ENCODE measurements around the gene NELL1. TPM values are rescaled to one million over a fixed set of nuclear protein-coding genes. Genes with fewer than 3 reads are reported as not detected.

The NELL1 gene
- polyA plus RNA-seq, 2 donors, result 0.04 to 0.08 TPM

- Histone ChIP-seq H3K27ac (ENCODE audit: low read depth in 2 of 2, low read length in 1 of 2) (no peak overlapping the region), H3K9me3 (ENCODE audit: control insufficient read depth in 2 of 2, insufficient read depth in 1 of 2, low read depth in 1 of 2, low read length in 1 of 2) (no peaks in the 10 kb centered on the region)
- WGBS, 2 donors, result 64 to 70% methylated on average over 4 of the region's 4 CpGs
These were observed 70.2 kb downstream of the NELL1 start for GRCh38 chr11:20739577-20739976.

GRCh38 chr11:20754933-20755332 is 85.5 kb downstream of the NELL1 start:
- H3K9me3 ChIP-seq (ENCODE audit: control insufficient read depth in 2 of 2, insufficient read depth in 1 of 2, low read depth in 1 of 2, low read length in 1 of 2), result no peaks in the 10 kb centered on the region
- no peaks in the 10 kb centered on the region for H3K4me1 ChIP-seq (ENCODE audit: control insufficient read depth in 2 of 2, insufficient read depth in 2 of 2, low read length in 1 of 2)
- H3K27ac ChIP-seq (ENCODE audit: low read depth in 2 of 2, low read length in 1 of 2), result no peak overlapping the region
- no peak overlapping the region for H3K4me3 ChIP-seq (ENCODE audit: low read depth in 1 of 2, low read length in 2 of 2)
- H3K27me3 ChIP-seq (ENCODE audit: control insufficient read depth in 1 of 2, insufficient read depth in 2 of 2, low read length in 2 of 2), result no peaks in the 10 kb centered on the region
- WGBS, 2 donors, result 17 to 24% methylated on average over 6 of the region's 6 CpGs
- no peaks in the 10 kb centered on the region for H3K36me3 ChIP-seq (ENCODE audit: control insufficient read depth in 2 of 2, insufficient read depth in 2 of 2, low read length in 1 of 2)

More at GRCh38 chr11:20739577-20739976, 70.2 kb downstream of the NELL1 start:
- Histone ChIP-seq H3K4me1 (ENCODE audit: control insufficient read depth in 2 of 2, insufficient read depth in 2 of 2, low read length in 1 of 2) (no peaks in the 10 kb centered on the region), H3K36me3 (ENCODE audit: control insufficient read depth in 2 of 2, insufficient read depth in 2 of 2, low read length in 1 of 2) (no peaks in the 10 kb centered on the region), H3K27me3 (ENCODE audit: control insufficient read depth in 1 of 2, insufficient read depth in 2 of 2, low read length in 2 of 2) (no peaks in the 10 kb centered on the region), H3K4me3 (ENCODE audit: low read depth in 1 of 2, low read length in 2 of 2) (no peak overlapping the region)

- Histone ChIP-seq H3K9me3 (ENCODE audit: control insufficient read depth in 2 of 2, insufficient read depth in 1 of 2, low read depth in 1 of 2, low read length in 1 of 2) (no peaks in the 10 kb centered on the region), H3K27me3 (ENCODE audit: control insufficient read depth in 1 of 2, insufficient read depth in 2 of 2, low read length in 2 of 2) (no peaks in the 10 kb centered on the region), H3K27ac (ENCODE audit: low read depth in 2 of 2, low read length in 1 of 2) (no peak overlapping the region), H3K4me1 (ENCODE audit: control insufficient read depth in 2 of 2, insufficient read depth in 2 of 2, low read length in 1 of 2) (no peaks in the 10 kb centered on the region), H3K36me3 (ENCODE audit: control insufficient read depth in 2 of 2, insufficient read depth in 2 of 2, low read length in 1 of 2) (no peaks in the 10 kb centered on the region), H3K4me3 (ENCODE audit: low read depth in 1 of 2, low read length in 2 of 2) (no peak overlapping the region)
- 84 to 86% methylated on average over 2 of the region's 2 CpGs for WGBS, 2 donors
These were observed 90.2 kb downstream of the NELL1 start for GRCh38 chr11:20759541-20759940.

- H3K27me3 ChIP-seq (ENCODE audit: control insufficient read depth in 1 of 2, insufficient read depth in 2 of 2, low read length in 2 of 2), result no peaks in the 10 kb centered on the region
- H3K4me3 ChIP-seq (ENCODE audit: low read depth in 1 of 2, low read length in 2 of 2), result no peak overlapping the region
- H3K9me3 ChIP-seq (ENCODE audit: control insufficient read depth in 2 of 2, insufficient read depth in 1 of 2, low read depth in 1 of 2, low read length in 1 of 2), result no peaks in the 10 kb centered on the region
- no peak overlapping the region for H3K27ac ChIP-seq (ENCODE audit: low read depth in 2 of 2, low read length in 1 of 2)
- H3K4me1 ChIP-seq (ENCODE audit: control insufficient read depth in 2 of 2, insufficient read depth in 2 of 2, low read length in 1 of 2), result no peaks in the 10 kb centered on the region
- 86 to 89% methylated on average over 6 of the region's 6 CpGs for WGBS, 2 donors
- no peaks in the 10 kb centered on the region for H3K36me3 ChIP-seq (ENCODE audit: control insufficient read depth in 2 of 2, insufficient read depth in 2 of 2, low read length in 1 of 2)
These were observed 91.4 kb downstream of the NELL1 start for GRCh38 chr11:20760811-20761210.

GRCh38 chr11:20762116-20762844 is 92.9 kb downstream of the NELL1 start:
- no peaks in the 10 kb centered on the region for H3K27me3 ChIP-seq (ENCODE audit: control insufficient read depth in 1 of 2, insufficient read depth in 2 of 2, low read length in 2 of 2)
- no peaks in the 10 kb centered on the region for H3K9me3 ChIP-seq (ENCODE audit: control insufficient read depth in 2 of 2, insufficient read depth in 1 of 2, low read depth in 1 of 2, low read length in 1 of 2)
- no peaks in the 10 kb centered on the region for H3K36me3 ChIP-seq (ENCODE audit: control insufficient read depth in 2 of 2, insufficient read depth in 2 of 2, low read length in 1 of 2)
- H3K4me1 ChIP-seq (ENCODE audit: control insufficient read depth in 2 of 2, insufficient read depth in 2 of 2, low read length in 1 of 2), result no peaks in the 10 kb centered on the region
- H3K4me3 ChIP-seq (ENCODE audit: low read depth in 1 of 2, low read length in 2 of 2), result no peak overlapping the region
- WGBS, 2 donors, result 50 to 51% methylated on average over 13 of the region's 13 CpGs
- H3K27ac ChIP-seq (ENCODE audit: low read depth in 2 of 2, low read length in 1 of 2), result no peak overlapping the region

GRCh38 chr11:20762980-20763379 is 93.6 kb downstream of the NELL1 start:
- WGBS, 2 donors, result 58 to 67% methylated on average over 7 of the region's 7 CpGs
- H3K9me3 ChIP-seq (ENCODE audit: control insufficient read depth in 2 of 2, insufficient read depth in 1 of 2, low read depth in 1 of 2, low read length in 1 of 2), result no peaks in the 10 kb centered on the region
- H3K4me1 ChIP-seq (ENCODE audit: control insufficient read depth in 2 of 2, insufficient read depth in 2 of 2, low read length in 1 of 2), result no peaks in the 10 kb centered on the region
- no peak overlapping the region for H3K27ac ChIP-seq (ENCODE audit: low read depth in 2 of 2, low read length in 1 of 2)
- no peaks in the 10 kb centered on the region for H3K36me3 ChIP-seq (ENCODE audit: control insufficient read depth in 2 of 2, insufficient read depth in 2 of 2, low read length in 1 of 2)
- no peaks in the 10 kb centered on the region for H3K27me3 ChIP-seq (ENCODE audit: control insufficient read depth in 1 of 2, insufficient read depth in 2 of 2, low read length in 2 of 2)
- H3K4me3 ChIP-seq (ENCODE audit: low read depth in 1 of 2, low read length in 2 of 2), result no peak overlapping the region

GRCh38 chr11:20770414-20770946 is 101.1 kb downstream of the NELL1 start:
- H3K27me3 ChIP-seq (ENCODE audit: control insufficient read depth in 1 of 2, insufficient read depth in 2 of 2, low read length in 2 of 2), result no peaks in the 10 kb centered on the region
- no peaks in the 10 kb centered on the region for H3K36me3 ChIP-seq (ENCODE audit: control insufficient read depth in 2 of 2, insufficient read depth in 2 of 2, low read length in 1 of 2)
- no peaks in the 10 kb centered on the region for H3K9me3 ChIP-seq (ENCODE audit: control insufficient read depth in 2 of 2, insufficient read depth in 1 of 2, low read depth in 1 of 2, low read length in 1 of 2)
- 70 to 71% methylated on average over 1 of the region's 1 CpG for WGBS, 2 donors
- H3K27ac ChIP-seq (ENCODE audit: low read depth in 2 of 2, low read length in 1 of 2), result no peak overlapping the region
- H3K4me1 ChIP-seq (ENCODE audit: control insufficient read depth in 2 of 2, insufficient read depth in 2 of 2, low read length in 1 of 2), result no peaks in the 10 kb centered on the region
- no peak overlapping the region for H3K4me3 ChIP-seq (ENCODE audit: low read depth in 1 of 2, low read length in 2 of 2)

- H3K27ac ChIP-seq (ENCODE audit: low read depth in 2 of 2, low read length in 1 of 2), result no peak overlapping the region
- H3K36me3 ChIP-seq (ENCODE audit: control insufficient read depth in 2 of 2, insufficient read depth in 2 of 2, low read length in 1 of 2), result no peaks in the 10 kb centered on the region
- no peaks in the 10 kb centered on the region for H3K9me3 ChIP-seq (ENCODE audit: control insufficient read depth in 2 of 2, insufficient read depth in 1 of 2, low read depth in 1 of 2, low read length in 1 of 2)
- H3K4me3 ChIP-seq (ENCODE audit: low read depth in 1 of 2, low read length in 2 of 2), result no peak overlapping the region
- H3K27me3 ChIP-seq (ENCODE audit: control insufficient read depth in 1 of 2, insufficient read depth in 2 of 2, low read length in 2 of 2), result no peaks in the 10 kb centered on the region
- no peaks in the 10 kb centered on the region for H3K4me1 ChIP-seq (ENCODE audit: control insufficient read depth in 2 of 2, insufficient read depth in 2 of 2, low read length in 1 of 2)
These were observed 101.6 kb downstream of the NELL1 start for GRCh38 chr11:20771026-20771425.

- Histone ChIP-seq H3K27me3 (ENCODE audit: control insufficient read depth in 1 of 2, insufficient read depth in 2 of 2, low read length in 2 of 2) (no peaks in the 10 kb centered on the region), H3K9me3 (ENCODE audit: control insufficient read depth in 2 of 2, insufficient read depth in 1 of 2, low read depth in 1 of 2, low read length in 1 of 2) (no peaks in the 10 kb centered on the region), H3K4me3 (ENCODE audit: low read depth in 1 of 2, low read length in 2 of 2) (no peak overlapping the region), H3K36me3 (ENCODE audit: control insufficient read depth in 2 of 2, insufficient read depth in 2 of 2, low read length in 1 of 2) (no peaks in the 10 kb centered on the region), H3K27ac (ENCODE audit: low read depth in 2 of 2, low read length in 1 of 2) (no peak overlapping the region), H3K4me1 (ENCODE audit: control insufficient read depth in 2 of 2, insufficient read depth in 2 of 2, low read length in 1 of 2) (no peaks in the 10 kb centered on the region)
- WGBS, 2 donors, result 88% methylated on average over 3 of the region's 3 CpGs
These were observed 102.3 kb downstream of the NELL1 start for GRCh38 chr11:20771681-20772080.

GRCh38 chr11:20775331-20775730 is 105.9 kb downstream of the NELL1 start:
- Histone ChIP-seq H3K36me3 (ENCODE audit: control insufficient read depth in 2 of 2, insufficient read depth in 2 of 2, low read length in 1 of 2) (no peaks in the 10 kb centered on the region), H3K4me3 (ENCODE audit: low read depth in 1 of 2, low read length in 2 of 2) (no peak overlapping the region), H3K4me1 (ENCODE audit: control insufficient read depth in 2 of 2, insufficient read depth in 2 of 2, low read length in 1 of 2) (no peaks in the 10 kb centered on the region), H3K9me3 (ENCODE audit: control insufficient read depth in 2 of 2, insufficient read depth in 1 of 2, low read depth in 1 of 2, low read length in 1 of 2) (no peaks in the 10 kb centered on the region), H3K27ac (ENCODE audit: low read depth in 2 of 2, low read length in 1 of 2) (no peak overlapping the region), H3K27me3 (ENCODE audit: control insufficient read depth in 1 of 2, insufficient read depth in 2 of 2, low read length in 2 of 2) (no peaks in the 10 kb centered on the region)
- 69 to 74% methylated on average over 2 of the region's 2 CpGs for WGBS, 2 donors

All from esophagus (tissue), 2 donors.